NCI-H446 (cell line): ENCODE results near the gene MAMSTR.

Experiments
- DNase-seq, 2 experiments: peaks; one replicate each; lab custom pipeline; 2025; lab: John Stamatoyannopoulos, UW

Gene MAMSTR

GRCh38 chr19:48663667-48664066, 55.9 kb downstream of the MAMSTR start:
- no peak for DNase-seq
